GM10266 (cell line): ENCODE results near the gene JAK1.
A peak's percentile ranks its signal among the peaks of the same experiment; 100 is the strongest.
"Not testable (repeated sequence)": the region's sequence is repeated elsewhere in the genome, so short reads cannot be mapped to it uniquely, and the experiment has no call there.

Experiments
- DNase-seq: peaks from one replicate; pipeline ENCODE4 v3.0.0; 2012; ENCODE audit errors: extremely low spot score
- TF ChIP-seq, protein P1 (sequence below): IDR thresholded peaks from 2 replicates; pipeline ENCODE4 v1.5.1; 2012; ENCODE audit warnings: mild to moderate bottlenecking, low read depth; ENCODE audit not compliant: control insufficient read depth, insufficient read depth; ENCODE audit errors: missing control alignments

JAK1 gene

DNA sequence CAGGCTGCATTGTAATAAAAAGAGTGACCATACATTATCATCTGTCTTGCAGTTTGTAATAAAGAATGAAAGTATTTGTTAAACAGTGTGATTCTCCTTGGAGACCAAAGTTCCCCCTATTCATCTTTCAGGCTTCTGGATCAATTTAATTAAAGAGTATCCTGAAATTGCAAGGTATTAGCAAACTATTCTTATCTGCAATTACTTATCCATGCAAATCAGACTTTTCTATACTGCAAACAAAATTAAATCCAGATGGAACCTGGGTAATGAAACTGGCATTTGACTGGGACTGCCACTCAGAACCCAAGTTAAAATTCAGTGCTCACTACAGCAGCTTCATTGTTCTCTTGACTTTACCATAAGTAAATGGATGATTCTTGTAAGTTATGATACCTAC is 37.1 kb downstream of the JAK1 start:
- no peak for DNase-seq
- TF ChIP-seq, protein P1, sequence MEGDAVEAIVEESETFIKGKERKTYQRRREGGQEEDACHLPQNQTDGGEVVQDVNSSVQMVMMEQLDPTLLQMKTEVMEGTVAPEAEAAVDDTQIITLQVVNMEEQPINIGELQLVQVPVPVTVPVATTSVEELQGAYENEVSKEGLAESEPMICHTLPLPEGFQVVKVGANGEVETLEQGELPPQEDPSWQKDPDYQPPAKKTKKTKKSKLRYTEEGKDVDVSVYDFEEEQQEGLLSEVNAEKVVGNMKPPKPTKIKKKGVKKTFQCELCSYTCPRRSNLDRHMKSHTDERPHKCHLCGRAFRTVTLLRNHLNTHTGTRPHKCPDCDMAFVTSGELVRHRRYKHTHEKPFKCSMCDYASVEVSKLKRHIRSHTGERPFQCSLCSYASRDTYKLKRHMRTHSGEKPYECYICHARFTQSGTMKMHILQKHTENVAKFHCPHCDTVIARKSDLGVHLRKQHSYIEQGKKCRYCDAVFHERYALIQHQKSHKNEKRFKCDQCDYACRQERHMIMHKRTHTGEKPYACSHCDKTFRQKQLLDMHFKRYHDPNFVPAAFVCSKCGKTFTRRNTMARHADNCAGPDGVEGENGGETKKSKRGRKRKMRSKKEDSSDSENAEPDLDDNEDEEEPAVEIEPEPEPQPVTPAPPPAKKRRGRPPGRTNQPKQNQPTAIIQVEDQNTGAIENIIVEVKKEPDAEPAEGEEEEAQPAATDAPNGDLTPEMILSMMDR: no peak

DNA sequence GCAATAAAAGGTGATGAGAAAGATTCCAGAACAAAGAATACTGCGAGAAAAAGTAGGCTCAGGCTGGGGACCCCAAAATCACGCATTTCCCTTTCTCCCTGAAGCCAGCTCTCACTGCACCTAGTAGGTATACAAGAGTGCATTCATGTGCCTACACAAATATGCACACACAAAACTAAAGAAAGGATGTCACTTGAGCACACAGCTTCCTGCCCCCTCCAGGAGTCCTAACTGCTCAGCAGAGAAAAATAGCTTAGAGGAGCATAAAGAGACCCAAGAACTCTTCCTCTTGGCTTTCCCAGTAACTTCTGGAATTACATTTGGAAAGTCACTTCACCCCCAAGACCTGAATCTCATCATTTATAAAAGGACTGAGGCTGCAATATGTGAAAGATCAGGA is 38.0 kb downstream of the JAK1 start:
- no peak for DNase-seq
- TF ChIP-seq, protein P1: no peak

DNA sequence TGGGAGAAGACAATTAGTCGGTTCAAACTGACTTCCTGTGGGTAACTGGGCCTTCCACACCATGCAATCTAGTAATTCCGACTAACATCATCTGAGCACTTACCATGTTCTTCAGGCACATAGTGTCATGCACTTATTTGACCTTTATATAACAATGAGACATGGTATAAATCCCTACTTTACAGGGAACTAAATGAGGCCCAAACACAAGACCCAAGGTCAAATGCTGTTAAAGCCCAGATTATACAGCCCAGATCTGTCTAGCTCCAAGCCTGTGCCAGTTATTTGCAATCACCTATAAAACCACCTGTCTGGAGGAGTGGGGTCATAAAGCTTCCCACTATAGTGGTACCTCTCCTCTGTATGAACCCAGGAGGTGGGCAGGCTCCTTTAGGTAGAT is 40.8 kb downstream of the JAK1 start:
- TF ChIP-seq, protein P1: no peak
- no peak for DNase-seq

DNA sequence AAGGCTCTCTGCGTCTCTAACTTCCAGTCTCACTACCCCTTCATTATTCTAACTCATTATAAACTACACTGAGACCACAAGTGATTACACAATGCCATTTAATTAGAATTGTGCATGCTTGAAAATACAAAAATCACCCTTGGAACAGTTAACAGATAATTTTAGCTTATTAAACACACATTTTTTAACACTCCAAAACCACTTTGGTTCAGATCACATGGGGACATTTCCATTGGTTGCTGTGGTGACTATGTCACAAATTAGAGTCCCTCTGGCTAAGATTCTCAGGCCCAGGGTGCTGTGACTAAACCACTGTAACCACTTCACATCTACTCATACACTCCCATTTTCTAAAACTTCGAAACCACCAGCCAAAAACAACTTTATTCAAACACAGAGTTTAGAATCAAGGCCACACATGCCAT is 43.0 kb downstream of the JAK1 start:
- peak; percentile 24 for DNase-seq
- TF ChIP-seq, protein P1: no peak

DNA sequence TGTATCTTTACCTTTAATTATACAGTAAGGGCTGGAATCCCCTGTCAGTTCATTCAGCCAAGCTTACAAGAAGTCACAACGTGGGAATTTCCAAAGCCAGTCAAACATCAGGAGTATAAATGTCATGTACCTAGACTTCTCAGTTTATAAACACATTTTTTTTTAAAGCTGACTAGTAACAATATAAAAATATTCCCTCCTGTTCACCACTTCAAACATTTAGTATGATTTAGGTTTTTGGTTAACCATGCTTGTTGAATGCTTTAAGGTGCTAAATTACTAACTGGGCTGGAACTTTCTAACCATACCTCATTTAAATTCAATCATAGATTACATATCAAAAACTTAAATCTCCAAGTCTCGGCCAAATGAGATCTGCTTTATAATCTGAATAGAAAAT is 44.0 kb downstream of the JAK1 start:
- DNase-seq: no peak
- TF ChIP-seq, protein P1: no peak

DNA sequence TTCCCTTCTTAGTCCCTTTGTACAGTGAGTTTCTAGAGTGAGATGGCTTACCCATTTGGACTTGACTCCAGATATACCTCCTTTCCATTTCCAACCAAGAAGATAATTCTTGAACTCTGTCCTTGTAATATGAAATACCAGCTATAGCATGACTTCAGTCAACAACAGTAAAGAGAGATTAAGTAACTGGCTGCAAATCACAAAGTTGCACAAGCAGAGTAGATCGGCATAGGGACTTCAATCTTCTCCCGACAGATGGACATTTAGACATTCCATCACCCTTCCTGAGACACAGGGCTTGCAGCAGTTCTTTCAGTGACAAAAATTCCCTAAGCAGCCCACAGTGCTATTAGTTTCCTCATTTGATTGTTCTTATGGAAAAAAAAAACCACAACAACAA is 44.6 kb downstream of the JAK1 start:
- TF ChIP-seq, protein P1: no peak
- no peak for DNase-seq

DNA sequence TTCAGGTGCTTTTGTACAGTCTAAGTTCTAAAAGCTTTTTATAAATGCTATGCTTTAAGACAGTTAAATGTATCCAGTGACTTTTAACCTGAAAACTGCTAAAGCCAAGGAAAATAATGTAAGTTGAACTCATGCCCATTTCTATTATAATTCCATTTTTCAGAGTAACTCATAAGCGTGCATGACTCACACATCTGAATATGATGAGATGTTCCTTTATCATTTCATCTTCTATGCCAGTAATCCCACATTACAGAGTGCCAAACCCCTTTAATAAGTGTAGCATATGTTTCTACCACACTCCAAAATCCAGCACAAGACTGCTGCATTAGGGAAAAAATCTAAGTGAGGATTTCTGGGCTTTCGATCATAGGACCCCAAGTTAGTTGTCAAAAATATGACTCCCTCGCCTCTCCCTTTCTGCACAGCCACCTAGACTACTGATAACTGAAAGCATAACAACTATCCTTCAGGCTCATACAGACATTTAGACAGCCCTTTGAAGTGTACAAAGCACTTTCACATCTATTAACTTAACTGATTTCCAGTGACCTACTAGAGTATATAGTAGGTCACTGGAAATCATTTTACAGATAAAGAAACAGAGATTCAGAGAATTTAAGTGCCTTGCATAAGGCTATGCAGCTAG is 45.3 kb downstream of the JAK1 start:
- TF ChIP-seq, protein P1: no peak
- DNase-seq: no peak

DNA sequence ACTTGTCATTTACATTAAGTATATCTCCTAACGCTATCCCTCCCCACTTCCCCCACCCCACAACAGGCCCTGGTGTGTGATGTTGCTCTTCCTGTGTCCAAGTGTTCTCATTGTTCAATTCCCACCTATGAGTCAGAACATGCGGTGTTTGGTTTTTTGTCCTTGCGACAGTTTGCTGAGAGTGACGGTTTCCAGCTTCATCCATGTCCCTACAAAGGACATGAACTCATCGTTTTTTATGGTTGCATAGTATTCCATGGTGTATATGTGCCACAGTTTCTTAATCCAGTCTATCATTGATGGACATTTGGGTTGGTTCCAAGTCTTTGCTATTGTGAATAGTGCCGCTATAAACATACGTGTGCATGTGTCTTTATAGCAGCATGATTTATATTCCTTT is 47.2 kb downstream of the JAK1 start:
- DNase-seq: not testable (repeated sequence)
